K562 (cell line): Measurements from ENCODE around the gene DRC1. TPM values are rescaled to one million over a fixed set of nuclear protein-coding genes. Genes with fewer than 3 reads are reported as not detected.

ENCODE experiments used
- ATAC-seq: fragments of 200-7000 bp; cut with Tn5 transposase; 3 replicates; pipeline ENCODE4 v1.9.1; 2020; ENCODE audit warnings: moderate library complexity
- Bru-seq: library from RNA; stranded (reverse); fragments of 400-500 nt; gene quantifications from one replicate; lab custom pipeline; 2021; lab: Mats Ljungman, UMichigan
- BruChase-seq, 2 experiments: library from RNA; stranded (reverse); fragments of 400-500 nt; gene quantifications; one replicate each; lab custom pipeline; 2021; lab: Mats Ljungman, UMichigan
- BruUV-seq: library from RNA; stranded (reverse); fragments of 400-500 nt; replicated peaks from 2 replicates; lab custom pipeline; 2021; lab: Mats Ljungman, UMichigan
- CTCF ChIA-PET: fragments of 300-600 bp; formaldehyde crosslinking; extraction: SDS; loops from one replicate; lab custom pipeline; 2021; ENCODE audit warnings: low intra/inter-chr PET ratio; lab: Yijun Ruan, JAX
- POLR2A ChIA-PET: fragments of 300-600, 350-650 bp; sonication (Branson Sonifier 250); formaldehyde crosslinking; extraction: SDS; loops from one replicate; lab custom pipeline; 2021; ENCODE audit warnings: antibody characterized with exemption, inconsistent platforms; lab: Yijun Ruan, JAX
- DNase-seq, 4 experiments: peaks; one replicate each; pipeline versions ENCODE4 v3.0.0 to v3.0.0-alpha.2; 2011 to 2018; ENCODE audit warnings: low spot score in 3 of 4, mixed read lengths in 3 of 4; ENCODE audit errors: extremely low read depth in 1 of 4
- FAIRE-seq: peaks from 2 replicates; lab custom pipeline; 2011; peaks lifted over from hg19 to GRCh38; lab: Jason Lieb, UNC
- H2AFZ ChIP-seq: 2 replicates; pipeline ENCODE4 v1.6.0; 2011; ENCODE audit warnings: low read depth, low read length, control low read depth, inconsistent platforms
- H3K27ac ChIP-seq: fragments of 200-600 bp; 3 replicates; pipeline ENCODE4 v1.8.0; 2011; ENCODE audit warnings: low read depth, mild to moderate bottlenecking, control low read depth, inconsistent platforms, low read length, moderate library complexity, mixed read lengths; ENCODE audit errors: extremely low read depth
- H3K27me3 ChIP-seq, 2 experiments: fragments of 300-600 bp in 1 of 2; 2 replicates in 1 of 2; 3 replicates in 1 of 2; pipeline versions ENCODE4 v1.6.0 to v1.8.0; 2011; ENCODE audit warnings: inconsistent platforms in 2 of 2, low read length in 2 of 2, mild to moderate bottlenecking in 1 of 2, mixed read lengths in 1 of 2, moderate library complexity in 1 of 2; ENCODE audit not compliant: control insufficient read depth in 2 of 2, insufficient read depth in 2 of 2
- H3K36me3 ChIP-seq: fragments of 300-600 bp; 3 replicates; pipeline ENCODE4 v1.8.0; 2011; ENCODE audit warnings: mild to moderate bottlenecking, low read length, inconsistent platforms; ENCODE audit not compliant: control insufficient read depth, insufficient read depth
- H3K4me1 ChIP-seq, 2 experiments: fragments of 200-600 bp in 1 of 2; replicated peaks in 1 of 2; 2 replicates in 1 of 2; 3 replicates in 1 of 2; pipeline versions ENCODE4 v1.5.1 to v1.8.0; 2011; ENCODE audit warnings: inconsistent platforms in 2 of 2, low read length in 2 of 2, mild to moderate bottlenecking in 1 of 2, mixed read lengths in 1 of 2, moderate library complexity in 1 of 2; ENCODE audit not compliant: control insufficient read depth in 2 of 2, insufficient read depth in 2 of 2
- H3K4me2 ChIP-seq: 2 replicates; pipeline ENCODE4 v1.6.1; 2011; ENCODE audit warnings: low read length, control low read depth, inconsistent platforms, mixed read lengths; ENCODE audit not compliant: insufficient read depth
- H3K4me3 ChIP-seq: fragments of 200-600 bp; sonication (generic), shearing (Covaris generic); 2 replicates; pipeline ENCODE4 v1.5.1; 2016; ENCODE audit warnings: control low read depth, inconsistent platforms
- H3K79me2 ChIP-seq: fragments of 200-600 bp; 3 replicates; pipeline ENCODE4 v1.8.0; 2011; ENCODE audit warnings: low read length, inconsistent platforms; ENCODE audit not compliant: control insufficient read depth, insufficient read depth
- H3K9ac ChIP-seq, 2 experiments: 2 replicates each; pipeline versions ENCODE4 v1.6.0 to v1.6.1; 2011; ENCODE audit warnings: low read depth in 2 of 2, low read length in 2 of 2, control low read depth in 1 of 2, inconsistent platforms in 1 of 2, mild to moderate bottlenecking in 1 of 2, mixed read lengths in 1 of 2; ENCODE audit not compliant: insufficient read depth in 1 of 2
- H3K9me1 ChIP-seq: one replicate; pipeline ENCODE4 v1.6.0; 2011; ENCODE audit warnings: inconsistent platforms, mild to moderate bottlenecking, low read length, moderate library complexity; ENCODE audit not compliant: control insufficient read depth, insufficient read depth
- H3K9me3 ChIP-seq: replicated peaks from 2 replicates; pipeline ENCODE4 v1.5.1; 2011; ENCODE audit warnings: low read depth, low read length, inconsistent platforms; ENCODE audit not compliant: control insufficient read depth, insufficient read depth
- H4K20me1 ChIP-seq: replicated peaks from 2 replicates; pipeline ENCODE4 v1.6.1; 2011; ENCODE audit warnings: low read length, inconsistent platforms, mixed read lengths; ENCODE audit not compliant: control insufficient read depth, insufficient read depth
- BCL6 ChIP-seq: fragments of 250-450 bp; sonication (Bioruptor Pico); IDR thresholded peaks from 2 replicates; pipeline ENCODE4 v1.4.0; 2020
- BRF2 ChIP-seq: IDR thresholded peaks from 3 replicates; pipeline ENCODE4 v1.6.1; 2011; ENCODE audit warnings: borderline replicate concordance, mild to moderate bottlenecking; ENCODE audit not compliant: insufficient read length, insufficient read depth
- POLR2G ChIP-seq: fragments of 200-400 bp; formaldehyde crosslinking; IDR thresholded peaks from 2 replicates; pipeline ENCODE4 v1.6.1; 2017; ENCODE audit warnings: low read depth, mild to moderate bottlenecking, antibody characterized with exemption, low read length, moderate library complexity
- WGBS: fragments of 100-300 bp; shearing (Covaris generic); methylation state at CpG from one replicate; pipeline ENCODE4 v1.1.6; 2016; ENCODE audit warnings: low coverage, mixed read lengths; ENCODE audit not compliant: insufficient coverage; ENCODE audit errors: missing lambda C conversion rate; 5-methylcytosine and 5-hydroxymethylcytosine counted together
- in situ Hi-C: fragments of 300-500 bp; cut with MboI; formaldehyde crosslinking; loops from 4 replicates; pipeline ENCODE4 v1.15.0; 2018; ENCODE audit warnings: inconsistent platforms, mixed read lengths
- intact Hi-C: fragments of 100-400 bp; cut with micrococcal nuclease; formaldehyde crosslinking; loops from 2 replicates; pipeline ENCODE4 v1.14.2; 2022
- long read RNA-seq, 3 experiments: library from polyadenylated mRNA in 2 of 3; library from RNA in 1 of 3; unstranded in 2 of 3; stranded (forward) in 1 of 3; transcript quantifications; one replicate each; pipeline ENCODE4 v2.0.0, GENCODE V29; 2019 to 2022
- polyA minus RNA-seq, 3 experiments: library from RNA; depleted of rRNA, polyadenylated mRNA; stranded (reverse); fragments of >200 nt; gene quantifications; 2 replicates each; pipeline ENCODE4 v1.2.3, GENCODE V29; 2011
- polyA plus RNA-seq, 8 experiments: library from polyadenylated mRNA; depleted of rRNA in 4 of 8; stranded (reverse) in 5 of 8; unstranded in 3 of 8; fragments of >200 nt; fragmentation: Nextera tagmentation in 2 of 8; fragmentation: Illumina TruSeq in 1 of 8; extraction: Ambion mirVana in 2 of 8; extraction: Trizol in 1 of 8; gene quantifications; 2 replicates each; pipeline versions ENCODE4 v1.2.1 to v1.2.3, GENCODE V29; 2011 to 2014; ENCODE audit warnings: inconsistent platforms in 1 of 8, missing spikeins in 1 of 8
- total RNA-seq, 7 experiments: library from RNA; depleted of rRNA in 6 of 7; stranded (reverse); fragments of >200 nt in 6 of 7; fragmentation: Illumina TruSeq in 2 of 7; extraction: Trizol in 2 of 7; gene quantifications; 2 replicates each; pipeline versions ENCODE4 v1.2.1 to v1.2.3, GENCODE V29; 2011 to 2021; ENCODE audit warnings: low replicate concordance in 1 of 7
- TF ChIP-seq, protein P1 (sequence below): fragments of 250-450 bp; sonication (Bioruptor Pico); IDR thresholded peaks from 2 replicates; pipeline ENCODE4 v1.4.0; 2020; ENCODE audit warnings: mild to moderate bottlenecking
- TF ChIP-seq, protein P2 (sequence below): sonication (generic); formaldehyde crosslinking; IDR thresholded peaks from 2 replicates; pipeline ENCODE4 v1.8.1; 2023; ENCODE audit warnings: mild to moderate bottlenecking, missing genetic modification reagents

Gene DRC1
- 0.35 TPM in 1 of 2 replicates, not detected in the other for total RNA-seq (2011; cell fraction: chromatin; rRNA removed; ENCODE audit: low replicate concordance)
- total RNA-seq (2011; cell fraction: nucleolus; rRNA removed): not detected in 2 replicates
- total RNA-seq (2011; cell fraction: nucleoplasm; rRNA removed): not detected in 2 replicates
- total RNA-seq (2014; rRNA removed): not detected in 2 replicates
- 0.07 TPM in 1 of 2 replicates, not detected in the other for total RNA-seq (2014; rRNA removed; fragmentation: Illumina TruSeq; extraction: Trizol)
- not detected in 2 replicates for total RNA-seq (2015; rRNA removed; fragmentation: Illumina TruSeq; extraction: Trizol)
- total RNA-seq (2021): not detected in 2 replicates
- 0.10 TPM in 1 of 2 replicates, not detected in the other for polyA plus RNA-seq (2011; rRNA removed)
- not detected in 2 replicates for polyA plus RNA-seq (2011; cell fraction: cytosol; rRNA removed)
- 0.18 TPM in 1 of 2 replicates, not detected in the other for polyA plus RNA-seq (2011; cell fraction: nucleus; rRNA removed)
- polyA plus RNA-seq (2012): not detected in 2 replicates
- 0.06 TPM in 1 of 2 replicates, not detected in the other for polyA plus RNA-seq (2014; fragmentation: Illumina TruSeq; extraction: Trizol)
- polyA plus RNA-seq (2014; fragmentation: Nextera tagmentation; extraction: Ambion mirVana): not detected
- polyA plus RNA-seq (2014; rRNA removed): not detected in 2 replicates
- polyA minus RNA-seq (2011; rRNA and poly(A)+ RNA removed): not detected in 2 replicates
- polyA minus RNA-seq (2011; cell fraction: cytosol; rRNA and poly(A)+ RNA removed): not detected in 2 replicates
- not detected in 2 replicates for polyA minus RNA-seq (2011; cell fraction: nucleus; rRNA and poly(A)+ RNA removed)
- percentile 27 among the genes with signal in this experiment for Bru-seq, nascent RNA
- percentile 41 among the genes with signal in this experiment for BruChase-seq, experiment 1, labeled RNA remaining after a 2-hour chase
- percentile 42 among the genes with signal in this experiment for BruChase-seq, experiment 2, labeled RNA remaining after a 6-hour chase
- long read RNA-seq, experiment 1: 0 reads
- long read RNA-seq, experiment 2: 0 reads
- long read RNA-seq, experiment 3: 0 reads

DNA sequence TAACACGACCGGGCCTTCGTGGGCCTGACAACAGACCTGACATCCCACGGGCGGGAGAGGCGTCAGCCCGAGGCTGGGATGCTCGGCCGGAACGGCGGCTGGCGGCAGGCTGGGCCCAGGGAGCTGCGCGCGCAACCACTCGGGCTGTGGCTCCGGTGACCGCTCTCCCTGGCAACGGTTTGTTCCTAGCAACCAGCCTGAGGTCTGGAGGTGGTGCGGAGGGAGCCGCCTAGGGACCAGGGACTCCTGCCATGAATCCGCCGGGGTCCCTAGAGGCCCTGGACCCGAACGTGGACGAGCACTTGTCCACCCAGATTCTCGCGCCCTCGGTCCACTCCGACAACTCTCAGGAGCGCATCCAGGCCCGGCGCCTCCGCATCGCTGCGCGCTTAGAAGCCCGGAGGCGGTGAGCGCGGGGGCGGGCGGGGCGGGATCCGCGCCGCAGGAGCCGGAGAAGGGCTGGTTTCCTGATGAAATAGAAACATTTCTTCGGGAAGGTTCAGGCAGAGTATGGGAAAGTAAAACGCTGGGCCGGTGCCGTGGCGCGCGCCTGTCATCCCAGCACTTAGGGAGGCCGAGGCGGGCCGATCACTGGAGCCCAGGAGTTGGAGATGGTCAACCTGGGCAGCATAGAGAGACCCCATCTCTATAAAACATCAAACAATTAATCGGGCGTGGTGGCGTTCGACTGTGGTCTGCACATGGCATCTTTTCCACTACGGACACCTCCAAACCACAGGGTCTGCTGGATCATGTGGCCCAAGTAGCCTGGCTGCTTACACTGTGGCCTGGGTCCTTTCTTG is at the start of gene DRC1:
Gene DRC1, plus strand, starts transcription at position 182 of the 803 bp plus-strand sequence. Its CDS starts 70 bp downstream, at position 252.
- H3K9me1 ChIP-seq: no peaks in the 10 kb centered on the region
- no peak for ATAC-seq
- H2AFZ ChIP-seq: no peak within 1 kb of the TSS
- TF ChIP-seq BCL6 (CRISPR knock-in tag): no peak
- peak; percentile 53 for TF ChIP-seq POLR2G
- TF ChIP-seq BRF2: no peak
- TF ChIP-seq, protein P1, sequence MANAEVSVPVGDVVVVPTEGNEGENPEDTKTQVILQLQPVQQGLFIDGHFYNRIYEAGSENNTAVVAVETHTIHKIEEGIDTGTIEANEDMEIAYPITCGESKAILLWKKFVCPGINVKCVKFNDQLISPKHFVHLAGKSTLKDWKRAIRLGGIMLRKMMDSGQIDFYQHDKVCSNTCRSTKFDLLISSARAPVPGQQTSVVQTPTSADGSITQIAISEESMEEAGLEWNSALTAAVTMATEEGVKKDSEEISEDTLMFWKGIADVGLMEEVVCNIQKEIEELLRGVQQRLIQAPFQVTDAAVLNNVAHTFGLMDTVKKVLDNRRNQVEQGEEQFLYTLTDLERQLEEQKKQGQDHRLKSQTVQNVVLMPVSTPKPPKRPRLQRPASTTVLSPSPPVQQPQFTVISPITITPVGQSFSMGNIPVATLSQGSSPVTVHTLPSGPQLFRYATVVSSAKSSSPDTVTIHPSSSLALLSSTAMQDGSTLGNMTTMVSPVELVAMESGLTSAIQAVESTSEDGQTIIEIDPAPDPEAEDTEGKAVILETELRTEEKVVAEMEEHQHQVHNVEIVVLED (CRISPR knock-in tag): no peak
- TF ChIP-seq, protein P2, sequence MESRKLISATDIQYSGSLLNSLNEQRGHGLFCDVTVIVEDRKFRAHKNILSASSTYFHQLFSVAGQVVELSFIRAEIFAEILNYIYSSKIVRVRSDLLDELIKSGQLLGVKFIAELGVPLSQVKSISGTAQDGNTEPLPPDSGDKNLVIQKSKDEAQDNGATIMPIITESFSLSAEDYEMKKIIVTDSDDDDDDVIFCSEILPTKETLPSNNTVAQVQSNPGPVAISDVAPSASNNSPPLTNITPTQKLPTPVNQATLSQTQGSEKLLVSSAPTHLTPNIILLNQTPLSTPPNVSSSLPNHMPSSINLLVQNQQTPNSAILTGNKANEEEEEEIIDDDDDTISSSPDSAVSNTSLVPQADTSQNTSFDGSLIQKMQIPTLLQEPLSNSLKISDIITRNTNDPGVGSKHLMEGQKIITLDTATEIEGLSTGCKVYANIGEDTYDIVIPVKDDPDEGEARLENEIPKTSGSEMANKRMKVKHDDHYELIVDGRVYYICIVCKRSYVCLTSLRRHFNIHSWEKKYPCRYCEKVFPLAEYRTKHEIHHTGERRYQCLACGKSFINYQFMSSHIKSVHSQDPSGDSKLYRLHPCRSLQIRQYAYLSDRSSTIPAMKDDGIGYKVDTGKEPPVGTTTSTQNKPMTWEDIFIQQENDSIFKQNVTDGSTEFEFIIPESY (CRISPR knock-in tag): peak; percentile 95
- 92% methylated on average over 24 of the region's 63 CpGs for WGBS
- H3K4me1 ChIP-seq: peaks cover 2 to 4% of the 10 kb centered on the region in 2 experiments; a peak in 2 of 5 replicates
- no peak within 1 kb of the TSS for H3K9ac ChIP-seq
- no peaks in the 10 kb centered on the region for H3K27me3 ChIP-seq
- no peaks in the 10 kb centered on the region for H4K20me1 ChIP-seq
- no peak for DNase-seq
- POLR2A ChIA-PET: interaction anchor here (0.6 kb wide), 1 partner anchor 86 kb away, joined by 3 read pairs; no protein-coding TSS in a partner anchor
- intact Hi-C loops: no loop called here
- FAIRE-seq: no peak
- in situ Hi-C loops: no loop called here
- no peak within 1 kb of the TSS for H3K4me3 ChIP-seq
- CTCF ChIA-PET: no interaction called here
- H3K27ac ChIP-seq: no peak within 1 kb of the TSS
- no peak within 1 kb of the TSS for H3K4me2 ChIP-seq
- H3K36me3 ChIP-seq: no peaks in the 10 kb centered on the region
- BruUV-seq: no TSS peak
- no peaks in the 10 kb centered on the region for H3K9me3 ChIP-seq
- no peaks in the 10 kb centered on the region for H3K79me2 ChIP-seq
